Common myeloid progenitor, CD34-positive (primary cell): ENCODE results near the gene SH3BP2.
A peak's percentile ranks its signal among the peaks of the same experiment; 100 is the strongest.

Source experiments
- CTCF ChIA-PET: fragments of 350-600 bp; sonication (Branson Sonifier 250); formaldehyde crosslinking; loops from one replicate; lab custom pipeline; 2021; ENCODE audit warnings: antibody characterized with exemption; lab: Charles Lee
- POLR2A ChIA-PET: fragments of 350-600 bp; sonication (Branson Sonifier 250); formaldehyde crosslinking; loops from one replicate; lab custom pipeline; 2021; ENCODE audit warnings: antibody characterized with exemption; lab: Charles Lee
- DNase-seq, 3 donors: peaks; one replicate each; pipeline versions ENCODE4 v3.0.0 to v3.0.0-alpha.2; 2013
- H3K27ac ChIP-seq, 2 experiments: 1 replicate in 1 of 2; 2 replicates in 1 of 2; pipeline ENCODE4 v1.7.0; 2013; ENCODE audit warnings: inconsistent platforms in 2 of 2, low read length in 2 of 2, mild to moderate bottlenecking in 2 of 2, low read depth in 1 of 2, moderate library complexity in 1 of 2; ENCODE audit not compliant: severe bottlenecking in 2 of 2, insufficient read depth in 1 of 2, poor library complexity in 1 of 2
- H3K27me3 ChIP-seq, 5 experiments: replicated peaks in 2 of 5; 1 replicate in 3 of 5; 2 replicates in 2 of 5; pipeline versions ENCODE4 v1.6.1 to v1.7.0; 2013; ENCODE audit warnings: low read length in 4 of 5, mild to moderate bottlenecking in 2 of 5, moderate library complexity in 2 of 5, inconsistent platforms in 1 of 5; ENCODE audit not compliant: insufficient read depth in 5 of 5, control insufficient read depth in 4 of 5
- H3K36me3 ChIP-seq, 4 experiments: 1 replicate in 2 of 4; 2 replicates in 2 of 4; pipeline versions ENCODE4 v1.6.1 to v1.7.0; 2013; ENCODE audit warnings: low read length in 3 of 4, control low read depth in 1 of 4, mild to moderate bottlenecking in 1 of 4; ENCODE audit not compliant: control insufficient read depth in 4 of 4, insufficient read depth in 4 of 4
- H3K4me1 ChIP-seq, 4 experiments: 1 replicate in 3 of 4; 2 replicates in 1 of 4; pipeline versions ENCODE4 v1.6.1 to v1.7.1; 2013; ENCODE audit warnings: low read length in 3 of 4, mild to moderate bottlenecking in 3 of 4, control low read depth in 1 of 4, inconsistent platforms in 1 of 4, moderate library complexity in 1 of 4; ENCODE audit not compliant: control insufficient read depth in 4 of 4, insufficient read depth in 4 of 4; ENCODE audit errors: control extremely low read depth in 1 of 4
- H3K4me3 ChIP-seq, 7 experiments: 1 replicate in 4 of 7; 2 replicates in 3 of 7; pipeline versions ENCODE4 v1.5.1 to v1.7.0; 2013; ENCODE audit warnings: mild to moderate bottlenecking in 7 of 7, low read length in 6 of 7, moderate library complexity in 6 of 7, inconsistent platforms in 2 of 7, low read depth in 2 of 7, control low read depth in 1 of 7; ENCODE audit not compliant: insufficient read depth in 4 of 7, control insufficient read depth in 1 of 7; ENCODE audit errors: extremely low read depth in 1 of 7
- H3K9me3 ChIP-seq, 5 experiments: 1 replicate in 4 of 5; 2 replicates in 1 of 5; pipeline versions ENCODE4 v1.6.1 to v1.7.1; 2013; ENCODE audit warnings: low read length in 4 of 5, mild to moderate bottlenecking in 2 of 5, inconsistent platforms in 1 of 5, low read depth in 1 of 5, moderate library complexity in 1 of 5; ENCODE audit not compliant: control insufficient read depth in 4 of 5, insufficient read depth in 2 of 5; ENCODE audit errors: control extremely low read depth in 1 of 5
- WGBS: methylation state at CpG from one replicate; pipeline ENCODE4 v1.1.5; 2013; ENCODE audit not compliant: insufficient coverage; 5-methylcytosine and 5-hydroxymethylcytosine counted together

The SH3BP2 gene

DNA sequence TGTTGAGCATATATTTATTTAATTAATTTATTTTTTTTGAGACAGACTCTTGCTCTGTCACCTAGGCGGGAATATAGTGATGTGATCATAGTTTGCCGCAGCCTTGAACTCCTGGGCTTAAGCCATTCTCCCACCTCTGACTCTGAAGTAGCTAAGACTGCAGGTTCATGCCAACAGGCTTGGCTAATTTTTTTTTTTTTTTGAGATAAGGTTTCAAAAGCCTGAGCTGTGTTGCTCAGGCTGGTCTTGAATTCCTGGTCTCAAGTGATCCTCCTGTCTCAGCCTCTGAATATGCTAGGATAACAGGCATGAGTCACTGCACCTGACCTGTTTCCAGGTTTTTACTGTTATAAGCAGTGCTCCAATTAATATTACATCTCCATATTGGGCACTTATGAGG, 55.6 kb downstream of the SH3BP2 start:
- H3K27me3 ChIP-seq, result no peaks in the 10 kb centered on the region
- POLR2A ChIA-PET, result no interaction called here
- CTCF ChIA-PET, result interaction anchor here (1.0 to 1.7 kb wide), 2 partner anchors 12 to 16 kb away, joined by 3 read pairs; no protein-coding TSS in a partner anchor
- no peak overlapping the region for H3K27ac ChIP-seq
- WGBS, result 100% methylated on average over 2 of the region's 2 CpGs
- peaks cover 22 to 54% (median 49%) of the 10 kb centered on the region in 4 experiments for H3K4me1 ChIP-seq
- no peak for DNase-seq
- no peak overlapping the region for H3K4me3 ChIP-seq
- no peaks in the 10 kb centered on the region for H3K9me3 ChIP-seq
- no peaks in the 10 kb centered on the region for H3K36me3 ChIP-seq

DNA sequence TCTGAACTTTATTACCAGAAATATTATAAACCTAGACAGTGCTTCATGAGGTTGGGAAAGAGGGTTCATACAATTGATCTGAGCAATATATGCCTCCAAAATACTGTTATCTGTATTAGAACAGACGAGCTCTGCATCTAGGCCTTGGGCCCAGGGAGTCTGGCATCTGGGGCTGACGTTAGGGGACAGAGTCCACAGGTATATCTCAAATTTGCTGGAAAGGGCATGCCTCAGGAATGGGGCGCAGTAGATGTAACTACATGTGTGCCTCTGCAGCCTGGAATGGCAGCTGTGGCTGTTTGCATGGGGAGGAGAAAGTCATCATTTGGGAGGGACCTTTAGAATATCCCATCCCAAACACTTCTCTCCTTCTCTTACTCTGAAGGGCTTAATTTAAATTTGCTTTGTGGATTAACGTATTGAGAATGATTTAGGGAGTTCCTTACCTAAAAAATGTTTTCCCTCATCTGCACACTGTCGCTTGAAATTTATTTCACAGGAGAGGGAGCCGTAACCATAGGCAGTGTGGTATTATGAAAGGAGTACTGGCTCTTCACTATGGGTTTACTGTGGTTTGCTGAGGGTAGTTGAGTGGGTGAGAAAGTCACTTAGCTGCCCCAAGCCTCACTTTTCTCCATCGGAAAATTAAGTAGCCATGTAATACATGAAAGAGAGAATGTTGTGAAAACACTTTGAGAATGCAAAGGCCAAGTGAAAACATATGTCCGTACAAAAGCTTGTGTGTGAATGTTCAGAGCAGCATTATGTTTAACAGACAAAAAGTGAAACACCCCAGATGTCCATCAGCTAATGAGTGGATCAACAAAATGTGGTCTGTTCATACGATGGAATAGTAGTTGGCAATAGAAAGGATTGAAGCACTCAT, 56.6 kb downstream of the SH3BP2 start:
- Histone ChIP-seq H3K36me3 (peaks cover under 1 to 8% (median 2%) of the 10 kb centered on the region in 4 experiments), H3K9me3 (no peaks in the 10 kb centered on the region), H3K27ac (no peak overlapping the region), H3K4me1 (peaks cover 21 to 55% (median 49%) of the 10 kb centered on the region in 4 experiments), H3K4me3 (no peak overlapping the region), H3K27me3 (no peaks in the 10 kb centered on the region)
- ChIA-PET CTCF (interaction anchor here (1.2 to 4.5 kb wide), 4 partner anchors 9 to 86 kb away, joined by 3 to 17 read pairs (median 4); no protein-coding TSS in a partner anchor), POLR2A (interaction anchor here (1.1 kb wide), 1 partner anchor 18 kb away, joined by 3 read pairs; no protein-coding TSS in a partner anchor)
- WGBS, result 61% methylated on average over 6 of the region's 9 CpGs
- DNase-seq, result no peak

GRCh38 chr4:2850966-2851798, 58.3 kb downstream of the SH3BP2 start:
- Histone ChIP-seq H3K27ac (no peak overlapping the region), H3K9me3 (no peaks in the 10 kb centered on the region), H3K27me3 (no peaks in the 10 kb centered on the region), H3K36me3 (peaks cover 3 to 8% (median 5%) of the 10 kb centered on the region in 4 experiments), H3K4me3 (peak overlapping the region in 1 of 7 experiments; percentile 29), H3K4me1 (peaks cover 10 to 44% (median 35%) of the 10 kb centered on the region in 4 experiments)
- no CpG with 5 or more reads among the region's 2 CpGs for WGBS
- ChIA-PET POLR2A (interaction anchor here (0.6 kb wide), 1 partner anchor 326 kb away, joined by 5 read pairs; no protein-coding TSS in a partner anchor), CTCF (interaction anchor here (0.8 to 4.5 kb wide), 3 partner anchors 10 to 20 kb away, joined by 4 to 17 read pairs (median 4); no protein-coding TSS in a partner anchor)
- peak in 2 of 3 donors; percentile 54 to 74 for DNase-seq

GRCh38 chr4:2852481-2852921, 59.6 kb downstream of the SH3BP2 start:
- POLR2A ChIA-PET, result interaction anchor here (0.6 to 1.1 kb wide), 2 partner anchors 14 to 60 kb away, joined by 4 to 6 read pairs; partner anchors contain the start of gene SH3BP2
- peak in 1 of 3 donors; percentile 69 for DNase-seq
- no CpG with 5 or more reads among the region's 7 CpGs for WGBS
- peaks cover 3 to 8% (median 6%) of the 10 kb centered on the region in 4 experiments for H3K36me3 ChIP-seq
- H3K9me3 ChIP-seq, result no peaks in the 10 kb centered on the region
- H3K27ac ChIP-seq, result no peak overlapping the region
- H3K4me3 ChIP-seq, result peak overlapping the region in 1 of 7 experiments; percentile 33
- H3K27me3 ChIP-seq, result no peaks in the 10 kb centered on the region
- CTCF ChIA-PET, result interaction anchor here (0.7 to 4.5 kb wide), 2 partner anchors 9 to 55 kb away, joined by 3 to 17 read pairs; no protein-coding TSS in a partner anchor
- H3K4me1 ChIP-seq, result peaks cover 9 to 42% (median 33%) of the 10 kb centered on the region in 4 experiments

DNA sequence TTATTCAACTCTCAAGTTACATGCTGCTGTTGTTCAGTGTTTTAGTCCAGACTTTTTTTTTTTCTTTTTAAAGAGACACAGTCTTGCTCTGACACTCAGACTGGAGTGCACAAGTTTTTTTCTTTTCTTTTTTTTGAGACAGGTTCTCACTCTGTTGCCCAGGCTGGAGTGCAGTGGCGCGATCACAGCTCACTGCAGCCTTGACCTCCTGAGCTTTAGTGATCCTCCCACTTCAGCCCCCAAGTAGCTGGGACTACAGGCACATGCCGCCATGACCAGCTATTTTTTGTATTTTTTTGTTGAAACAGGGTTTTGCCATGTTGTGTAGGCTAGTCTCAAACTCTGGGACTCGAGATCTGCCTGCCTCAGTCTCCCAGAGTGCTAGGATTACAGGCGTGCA, 62.7 kb downstream of the SH3BP2 start:
- H3K9me3 ChIP-seq, result no peaks in the 10 kb centered on the region
- peaks cover 3 to 8% (median 6%) of the 10 kb centered on the region in 4 experiments for H3K36me3 ChIP-seq
- H3K27me3 ChIP-seq, result no peaks in the 10 kb centered on the region
- ChIA-PET POLR2A (no interaction called here), CTCF (interaction anchor here (0.7 to 1.4 kb wide), 3 partner anchors 9 to 61 kb away, joined by 4 to 5 read pairs (median 5); no protein-coding TSS in a partner anchor)
- no peak overlapping the region for H3K27ac ChIP-seq
- 95% methylated on average over 4 of the region's 5 CpGs for WGBS
- H3K4me1 ChIP-seq, result peaks cover 22 to 46% (median 33%) of the 10 kb centered on the region in 4 experiments
- DNase-seq, result no peak
- H3K4me3 ChIP-seq, result no peak overlapping the region

- WGBS, result no CpG with 5 or more reads among the region's 3 CpGs
- no peak overlapping the region for H3K4me3 ChIP-seq
- H3K27ac ChIP-seq, result no peak overlapping the region
- no peaks in the 10 kb centered on the region for H3K9me3 ChIP-seq
- H3K36me3 ChIP-seq, result peaks cover 3 to 8% (median 6%) of the 10 kb centered on the region in 4 experiments
- ChIA-PET POLR2A (no interaction called here), CTCF (interaction anchor here (0.6 to 1.4 kb wide), 2 partner anchors 9 to 139 kb away, joined by 3 to 5 read pairs; no protein-coding TSS in a partner anchor)
- DNase-seq, result no peak
- peaks cover 21 to 42% (median 30%) of the 10 kb centered on the region in 4 experiments for H3K4me1 ChIP-seq
- no peaks in the 10 kb centered on the region for H3K27me3 ChIP-seq
Measured at GRCh38 chr4:2856266-2856665, 63.4 kb downstream of the SH3BP2 start.
